Upper lobe of right lung (tissue), 1 donor: ENCODE measurements around the gene FANCC. TPM values are rescaled to one million over a fixed set of nuclear protein-coding genes. Genes with fewer than 3 reads are reported as not detected.

Source experiments
- ATAC-seq: fragments of 200-7000 bp; cut with Tn5 transposase; one replicate; pipeline ENCODE4 v1.9.1; 2020; ENCODE audit warnings: mild to moderate bottlenecking, moderate library complexity
- DNase-seq: peaks from one replicate; pipeline ENCODE4 v3.0.0-alpha.2; 2020
- H3K27ac ChIP-seq: fragments of 200-600 bp; one replicate; pipeline ENCODE4 v1.8.0; 2022
- H3K27me3 ChIP-seq: fragments of 200-600 bp; one replicate; pipeline ENCODE4 v1.8.0; 2022; ENCODE audit warnings: mild to moderate bottlenecking
- H3K36me3 ChIP-seq: fragments of 200-600 bp; one replicate; pipeline ENCODE4 v1.8.0; 2022
- H3K4me1 ChIP-seq: fragments of 200-600 bp; one replicate; pipeline ENCODE4 v1.8.0; 2022
- H3K4me3 ChIP-seq: fragments of 200-600 bp; one replicate; pipeline ENCODE4 v1.8.0; 2022; ENCODE audit warnings: mild to moderate bottlenecking
- H3K9me3 ChIP-seq: fragments of 200-600 bp; one replicate; pipeline ENCODE4 v1.8.0; 2022
- CTCF ChIP-seq: fragments of 200-600 bp; IDR thresholded peaks from one replicate; pipeline ENCODE4 v1.8.0; 2022; ENCODE audit warnings: antibody characterized with exemption
- intact Hi-C: fragments of 100-400 bp; cut with DNase I; formaldehyde crosslinking; loops from one replicate; pipeline ENCODE4 v1.11.0; 2022
- total RNA-seq: library from RNA; stranded (reverse); fragmentation: NEBNext Ultra II Directional; extraction: Animal tissue kit (Norgen Biotek cat#: 25700); gene quantifications from one replicate; pipeline ENCODE4 v1.2.1, GENCODE V29; 2021
- donor health status: DM: no; HTN: yes; CAD: no; lungs with severe emphysema.

FANCC gene
- total RNA-seq, 1 donor from 2014 or later, result 13.5 TPM

- ATAC-seq (peak; percentile 47), DNase-seq (peak; percentile 66)
- H3K27me3 ChIP-seq, result no peaks in the 10 kb centered on the region
- no peak overlapping the region for H3K4me3 ChIP-seq
- H3K9me3 ChIP-seq, result no peaks in the 10 kb centered on the region
- no peaks in the 10 kb centered on the region for H3K4me1 ChIP-seq
- TF ChIP-seq CTCF, result no peak
- intact Hi-C loops, result no loop called here
- H3K36me3 ChIP-seq, result peaks cover 24% of the 10 kb centered on the region
- no peak overlapping the region for H3K27ac ChIP-seq
Observed at GRCh38 chr9:95103281-95103771, 214.2 kb downstream of the FANCC start.

DNA sequence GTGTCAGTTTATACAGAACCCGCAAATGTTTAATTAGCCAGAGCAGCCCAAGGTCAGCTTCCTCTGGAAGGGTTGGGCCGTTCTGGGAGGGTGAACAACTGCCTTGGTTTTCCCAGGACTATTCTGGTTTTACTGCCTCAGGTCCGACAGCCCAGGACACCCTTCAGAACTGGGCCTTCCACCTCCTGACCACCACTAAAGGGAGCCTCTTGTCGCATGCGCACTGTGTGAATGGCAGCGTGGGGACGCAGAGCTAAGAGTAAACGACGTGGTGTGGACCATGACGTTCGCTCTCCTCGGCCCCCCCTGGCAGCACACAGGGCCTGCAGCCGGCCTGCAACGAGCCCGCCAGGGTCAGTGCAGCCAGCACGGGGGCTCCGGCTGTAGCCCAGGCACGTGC lies 214.9 kb downstream of the FANCC start:
- no peak for DNase-seq
- Histone ChIP-seq H3K27me3 (no peaks in the 10 kb centered on the region), H3K4me1 (no peaks in the 10 kb centered on the region), H3K27ac (no peak overlapping the region), H3K9me3 (no peaks in the 10 kb centered on the region), H3K4me3 (no peak overlapping the region), H3K36me3 (peaks cover 24% of the 10 kb centered on the region)
- no peak for TF ChIP-seq CTCF
- no peak for ATAC-seq
- intact Hi-C loops, result no loop called here

DNA sequence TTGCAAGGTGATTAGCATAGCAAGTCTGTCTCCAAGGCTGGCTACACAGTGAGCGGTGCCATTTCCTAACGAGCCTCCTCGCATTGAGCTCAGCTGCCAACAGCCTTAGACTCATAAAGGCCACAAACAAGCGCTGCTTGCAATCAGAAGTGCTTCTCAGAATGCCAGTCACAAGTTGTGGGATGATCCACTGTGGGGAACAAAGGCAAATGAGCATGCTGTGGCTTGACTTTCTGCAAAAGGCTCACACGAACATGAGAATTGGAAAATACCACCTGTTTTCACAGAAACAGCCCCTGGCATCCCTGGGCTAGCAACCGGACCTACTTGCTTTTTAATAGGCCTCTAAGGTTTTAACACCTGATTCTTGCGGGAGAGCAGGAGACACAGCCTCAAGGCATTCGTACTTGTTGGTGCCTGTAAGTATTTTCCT lies 215.5 kb downstream of the FANCC start:
- H3K36me3 ChIP-seq, result peaks cover 20% of the 10 kb centered on the region
- ATAC-seq (no peak), DNase-seq (no peak)
- no peaks in the 10 kb centered on the region for H3K27me3 ChIP-seq
- no peak for TF ChIP-seq CTCF
- H3K4me1 ChIP-seq, result no peaks in the 10 kb centered on the region
- no peak overlapping the region for H3K4me3 ChIP-seq
- H3K27ac ChIP-seq, result no peak overlapping the region
- no peaks in the 10 kb centered on the region for H3K9me3 ChIP-seq
- intact Hi-C loops, result no loop called here

DNA sequence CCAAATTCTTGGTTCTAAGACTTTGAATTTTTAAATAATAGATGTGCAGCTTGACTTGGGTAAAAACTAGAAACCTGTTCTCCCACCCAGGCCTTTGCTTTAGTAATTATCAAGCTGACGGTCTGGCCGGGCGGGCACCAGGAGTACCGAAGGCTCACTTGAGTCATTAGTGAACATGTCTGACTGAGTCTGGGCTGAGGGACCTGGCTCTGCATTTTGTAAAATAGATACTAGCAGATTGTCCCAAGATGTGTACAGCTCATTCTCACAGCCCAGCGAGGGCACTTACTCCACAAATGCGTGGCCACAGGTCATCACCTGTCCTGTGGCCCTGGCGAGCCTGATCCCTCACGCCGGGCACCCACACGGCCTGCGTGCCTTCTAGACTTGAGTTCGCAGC lies 216.2 kb downstream of the FANCC start:
- DNase-seq (no peak), ATAC-seq (no peak)
- Histone ChIP-seq H3K27ac (no peak overlapping the region), H3K36me3 (peaks cover 13% of the 10 kb centered on the region), H3K9me3 (no peaks in the 10 kb centered on the region), H3K4me1 (peaks cover 2% of the 10 kb centered on the region), H3K4me3 (no peak overlapping the region), H3K27me3 (no peaks in the 10 kb centered on the region)
- TF ChIP-seq CTCF, result no peak
- intact Hi-C loops, result no loop called here

GRCh38 chr9:95100071-95100627 lies 217.4 kb downstream of the FANCC start:
- no peak overlapping the region for H3K27ac ChIP-seq
- H3K9me3 ChIP-seq, result no peaks in the 10 kb centered on the region
- no peak overlapping the region for H3K4me3 ChIP-seq
- intact Hi-C loops, result no loop called here
- no peak for ATAC-seq
- peaks cover 6% of the 10 kb centered on the region for H3K4me1 ChIP-seq
- H3K36me3 ChIP-seq, result peaks cover 8% of the 10 kb centered on the region
- DNase-seq, result no peak
- no peak for TF ChIP-seq CTCF
- H3K27me3 ChIP-seq, result no peaks in the 10 kb centered on the region
